Measurements from ENCODE around the gene PRKN. TPM values are rescaled to one million over a fixed set of nuclear protein-coding genes. Genes with fewer than 3 reads are reported as not detected.

PRKN gene
- total RNA-seq, 1 donor from 2014 or later: 1.3 TPM

GRCh38 chr6:161788531-161788930, 939.0 kb downstream of the PRKN start:
- Histone ChIP-seq H3K4me2 (ENCODE audit: low read length) (no peak overlapping the region), H3K9me3 (ENCODE audit: insufficient read depth, low read depth, low read length) (no peaks in the 10 kb centered on the region), H3K4me3 (ENCODE audit: insufficient read depth, low read depth, low read length) (no peak overlapping the region), H2AFZ (ENCODE audit: low read depth, low read length) (no peak overlapping the region), H3K79me2 (ENCODE audit: insufficient read depth, low read length) (no peaks in the 10 kb centered on the region), H3K4me1 (ENCODE audit: insufficient read depth, low read length) (no peaks in the 10 kb centered on the region), H3K27ac (ENCODE audit: low read depth, low read length) (no peak overlapping the region), H3K27me3 (ENCODE audit: insufficient read depth, low read length) (no peaks in the 10 kb centered on the region), H3K9ac (ENCODE audit: low read length) (no peak overlapping the region), H4K20me1 (ENCODE audit: insufficient read depth, low read length) (no peaks in the 10 kb centered on the region), H3K36me3 (ENCODE audit: insufficient read depth, low read length) (no peaks in the 10 kb centered on the region)
- H3K9me3 Mint-ChIP-seq (ENCODE audit: unreplicated experiment): no peaks in the 10 kb centered on the region
- no peaks in the 10 kb centered on the region for H3K27me3 Mint-ChIP-seq (ENCODE audit: low read depth, unreplicated experiment)
- no peak overlapping the region for H3K27ac Mint-ChIP-seq (ENCODE audit: unreplicated experiment)
- DNase-seq (ENCODE audit: low read depth): no peak
- H3K4me1 Mint-ChIP-seq (ENCODE audit: low read depth, unreplicated experiment): no peaks in the 10 kb centered on the region
- no peak for FAIRE-seq
- H3K4me3 Mint-ChIP-seq (ENCODE audit: unreplicated experiment): no peak overlapping the region
- TF ChIP-seq, protein P1, sequence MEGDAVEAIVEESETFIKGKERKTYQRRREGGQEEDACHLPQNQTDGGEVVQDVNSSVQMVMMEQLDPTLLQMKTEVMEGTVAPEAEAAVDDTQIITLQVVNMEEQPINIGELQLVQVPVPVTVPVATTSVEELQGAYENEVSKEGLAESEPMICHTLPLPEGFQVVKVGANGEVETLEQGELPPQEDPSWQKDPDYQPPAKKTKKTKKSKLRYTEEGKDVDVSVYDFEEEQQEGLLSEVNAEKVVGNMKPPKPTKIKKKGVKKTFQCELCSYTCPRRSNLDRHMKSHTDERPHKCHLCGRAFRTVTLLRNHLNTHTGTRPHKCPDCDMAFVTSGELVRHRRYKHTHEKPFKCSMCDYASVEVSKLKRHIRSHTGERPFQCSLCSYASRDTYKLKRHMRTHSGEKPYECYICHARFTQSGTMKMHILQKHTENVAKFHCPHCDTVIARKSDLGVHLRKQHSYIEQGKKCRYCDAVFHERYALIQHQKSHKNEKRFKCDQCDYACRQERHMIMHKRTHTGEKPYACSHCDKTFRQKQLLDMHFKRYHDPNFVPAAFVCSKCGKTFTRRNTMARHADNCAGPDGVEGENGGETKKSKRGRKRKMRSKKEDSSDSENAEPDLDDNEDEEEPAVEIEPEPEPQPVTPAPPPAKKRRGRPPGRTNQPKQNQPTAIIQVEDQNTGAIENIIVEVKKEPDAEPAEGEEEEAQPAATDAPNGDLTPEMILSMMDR (IDR thresholded peaks at IDR 0.05; ENCODE audit: insufficient read depth, low read depth, low read length): no peak
- no peak for TF ChIP-seq EZH2 (IDR thresholded peaks at IDR 0.05; ENCODE audit: insufficient read depth, low read length)
- no peaks in the 10 kb centered on the region for H3K36me3 Mint-ChIP-seq (ENCODE audit: low read depth, unreplicated experiment)

GRCh38 chr6:161772176-161772575, 955.4 kb downstream of the PRKN start:
- Histone ChIP-seq H3K4me3 (ENCODE audit: insufficient read depth, low read depth, low read length) (no peak overlapping the region), H4K20me1 (ENCODE audit: insufficient read depth, low read length) (no peaks in the 10 kb centered on the region), H3K9ac (ENCODE audit: low read length) (no peak overlapping the region), H3K4me2 (ENCODE audit: low read length) (no peak overlapping the region), H3K36me3 (ENCODE audit: insufficient read depth, low read length) (no peaks in the 10 kb centered on the region), H3K9me3 (ENCODE audit: insufficient read depth, low read depth, low read length) (no peaks in the 10 kb centered on the region), H3K4me1 (ENCODE audit: insufficient read depth, low read length) (no peaks in the 10 kb centered on the region), H3K79me2 (ENCODE audit: insufficient read depth, low read length) (no peaks in the 10 kb centered on the region), H2AFZ (ENCODE audit: low read depth, low read length) (no peak overlapping the region), H3K27me3 (ENCODE audit: insufficient read depth, low read length) (no peaks in the 10 kb centered on the region), H3K27ac (ENCODE audit: low read depth, low read length) (no peak overlapping the region)
- TF ChIP-seq, protein P1 (IDR thresholded peaks at IDR 0.05; ENCODE audit: insufficient read depth, low read depth, low read length): no peak
- no peak for TF ChIP-seq EZH2 (IDR thresholded peaks at IDR 0.05; ENCODE audit: insufficient read depth, low read length)
- Mint-ChIP-seq H3K9me3 (ENCODE audit: unreplicated experiment) (no peaks in the 10 kb centered on the region), H3K27me3 (ENCODE audit: low read depth, unreplicated experiment) (peaks cover 4% of the 10 kb centered on the region), H3K4me3 (ENCODE audit: unreplicated experiment) (no peak overlapping the region), H3K27ac (ENCODE audit: unreplicated experiment) (no peak overlapping the region), H3K4me1 (ENCODE audit: low read depth, unreplicated experiment) (no peaks in the 10 kb centered on the region), H3K36me3 (ENCODE audit: low read depth, unreplicated experiment) (no peaks in the 10 kb centered on the region)
- no peak for FAIRE-seq
- DNase-seq (ENCODE audit: low read depth): no peak

GRCh38 chr6:161761966-161762365, 965.6 kb downstream of the PRKN start:
- Histone ChIP-seq H3K36me3 (ENCODE audit: insufficient read depth, low read length) (no peaks in the 10 kb centered on the region), H3K79me2 (ENCODE audit: insufficient read depth, low read length) (no peaks in the 10 kb centered on the region), H3K4me1 (ENCODE audit: insufficient read depth, low read length) (no peaks in the 10 kb centered on the region), H2AFZ (ENCODE audit: low read depth, low read length) (no peak overlapping the region), H3K9me3 (ENCODE audit: insufficient read depth, low read depth, low read length) (no peaks in the 10 kb centered on the region), H3K9ac (ENCODE audit: low read length) (no peak overlapping the region), H3K4me3 (ENCODE audit: insufficient read depth, low read depth, low read length) (no peak overlapping the region), H3K4me2 (ENCODE audit: low read length) (no peak overlapping the region), H4K20me1 (ENCODE audit: insufficient read depth, low read length) (no peaks in the 10 kb centered on the region), H3K27ac (ENCODE audit: low read depth, low read length) (no peak overlapping the region), H3K27me3 (ENCODE audit: insufficient read depth, low read length) (no peaks in the 10 kb centered on the region)
- TF ChIP-seq, protein P1 (IDR thresholded peaks at IDR 0.05; ENCODE audit: insufficient read depth, low read depth, low read length): no peak
- TF ChIP-seq EZH2 (IDR thresholded peaks at IDR 0.05; ENCODE audit: insufficient read depth, low read length): no peak
- DNase-seq (ENCODE audit: low read depth) (peak; percentile 59), FAIRE-seq (no peak)
- Mint-ChIP-seq H3K4me1 (ENCODE audit: low read depth, unreplicated experiment) (no peaks in the 10 kb centered on the region), H3K27me3 (ENCODE audit: low read depth, unreplicated experiment) (no peaks in the 10 kb centered on the region), H3K4me3 (ENCODE audit: unreplicated experiment) (no peak overlapping the region), H3K27ac (ENCODE audit: unreplicated experiment) (no peak overlapping the region), H3K9me3 (ENCODE audit: unreplicated experiment) (no peaks in the 10 kb centered on the region), H3K36me3 (ENCODE audit: low read depth, unreplicated experiment) (no peaks in the 10 kb centered on the region)
